Erythroblast (primary cell): ENCODE data around the gene USP3.

ENCODE experiments used
- GATA1 ChIP-seq: IDR thresholded peaks from 2 replicates; pipeline ENCODE4 v1.6.1; 2011; ENCODE audit warnings: low read depth, mild to moderate bottlenecking, control low read depth, low read length, moderate library complexity
- POLR2A ChIP-seq: IDR thresholded peaks from 2 replicates; pipeline ENCODE4 v1.6.1; 2011; ENCODE audit warnings: mild to moderate bottlenecking, low read length

DNA sequence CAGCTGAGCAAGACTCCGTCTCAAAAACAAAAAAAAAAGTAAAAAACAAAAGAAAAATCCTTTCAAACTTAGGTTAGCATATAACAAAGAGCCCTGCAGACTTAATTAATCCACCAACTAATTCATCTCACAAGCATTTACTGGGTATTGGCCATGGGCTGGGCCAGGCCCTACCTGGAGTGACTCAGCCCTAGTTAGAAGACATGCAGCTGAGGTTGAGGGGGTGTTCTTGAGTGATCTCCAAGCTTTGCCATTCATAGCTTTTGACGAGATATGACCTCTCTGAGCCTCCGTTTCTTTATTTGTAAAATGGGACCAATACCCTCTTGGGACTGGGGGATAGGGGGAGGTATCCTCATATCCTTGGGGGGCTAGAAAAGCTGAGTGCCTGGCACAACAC, 100.6 kb downstream of the USP3 start:
- TF ChIP-seq GATA1: no peak
- TF ChIP-seq POLR2A: no peak
